ENCODE measurements around the gene DPAGT1.

DNA sequence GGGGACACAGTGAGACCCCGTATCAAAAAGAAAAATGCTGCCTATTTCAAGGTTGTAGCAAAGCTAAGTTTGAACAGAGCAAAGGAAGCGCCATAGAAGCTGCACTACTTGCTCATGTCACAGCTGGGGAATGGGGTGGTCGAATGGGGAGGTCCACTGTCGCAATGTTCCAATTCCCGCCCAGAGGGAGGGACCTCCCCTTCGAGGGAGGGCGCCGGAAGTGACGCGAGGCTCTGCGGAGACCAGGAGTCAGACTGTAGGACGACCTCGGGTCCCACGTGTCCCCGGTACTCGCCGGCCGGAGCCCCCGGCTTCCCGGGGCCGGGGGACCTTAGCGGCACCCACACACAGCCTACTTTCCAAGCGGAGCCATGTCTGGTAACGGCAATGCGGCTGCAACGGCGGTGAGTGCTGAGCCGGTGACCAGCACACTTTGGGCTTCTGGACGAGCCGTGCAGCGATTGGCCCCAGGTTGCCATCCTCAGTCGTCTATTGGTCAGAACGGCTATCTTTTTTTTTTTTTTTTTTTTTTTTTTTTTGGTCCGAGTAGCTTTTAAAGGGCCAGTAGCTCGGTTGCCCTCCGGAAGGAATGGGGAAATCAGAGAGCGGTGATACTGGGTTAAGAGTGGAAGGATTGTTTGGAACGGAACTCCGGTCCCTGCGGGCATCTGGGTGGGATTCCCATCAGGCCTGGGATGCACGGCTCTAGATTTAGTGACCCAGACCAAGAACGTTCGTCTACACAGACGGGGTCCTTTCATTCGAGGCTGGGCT lies 16.8 kb downstream of the DPAGT1 start, which contains the start of gene HMBS:
- no peak for TF ChIP-seq YY1 (IDR thresholded peaks at IDR 0.05; ENCODE audit: insufficient read depth, insufficient read length)
- no peak for TF ChIP-seq SUZ12 (IDR thresholded peaks at IDR 0.05; ENCODE audit: extremely low read depth, insufficient read depth, insufficient read length)

Data from NT2/D1 (cell line).